GM12865 (cell line): ENCODE results near the gene CCL3.
"Not testable (repeated sequence)": the region's sequence is repeated elsewhere in the genome, so short reads cannot be mapped to it uniquely, and the experiment has no call there.

Experiments used
- DNase-seq: peaks from one replicate; pipeline ENCODE4 v3.0.0; 2010; ENCODE audit warnings: low read depth
- H3K4me3 ChIP-seq: 2 replicates; pipeline ENCODE4 v1.5.1; 2011; ENCODE audit warnings: mild to moderate bottlenecking, low read depth, low read length, control low read depth
- CTCF ChIP-seq: IDR thresholded peaks from 2 replicates; pipeline ENCODE4 v1.5.1; 2011; ENCODE audit warnings: low read length, control low read depth, low read depth, inconsistent platforms; ENCODE audit not compliant: insufficient read depth; ENCODE audit errors: missing control alignments

CCL3 gene

GRCh38 chr17:36124879-36125824 is 35.2 kb upstream of the CCL3 start:
- no peak overlapping the region for H3K4me3 ChIP-seq
- no peak for TF ChIP-seq CTCF
- no peak for DNase-seq

GRCh38 chr17:36123431-36123830 is 33.5 kb upstream of the CCL3 start:
- DNase-seq: no peak
- no peak overlapping the region for H3K4me3 ChIP-seq
- no peak for TF ChIP-seq CTCF

GRCh38 chr17:36121099-36121498 is 31.2 kb upstream of the CCL3 start:
- H3K4me3 ChIP-seq, DNase-seq: not testable (repeated sequence)

GRCh38 chr17:36120221-36120620 is 30.3 kb upstream of the CCL3 start:
- no peak for DNase-seq
- no peak overlapping the region for H3K4me3 ChIP-seq
- TF ChIP-seq CTCF: no peak

- no peak overlapping the region for H3K4me3 ChIP-seq
- TF ChIP-seq CTCF: no peak
- DNase-seq: no peak
Measured at GRCh38 chr17:36118477-36119353, 28.8 kb upstream of the CCL3 start.

GRCh38 chr17:36117505-36118382 is 27.8 kb upstream of the CCL3 start:
- DNase-seq: peak; percentile 52
- H3K4me3 ChIP-seq: no peak overlapping the region
- TF ChIP-seq CTCF: no peak

- H3K4me3 ChIP-seq, DNase-seq: not testable (repeated sequence)
Measured at GRCh38 chr17:36115649-36115977, 25.7 kb upstream of the CCL3 start.

- not testable (repeated sequence) for DNase-seq, H3K4me3 ChIP-seq
Measured at GRCh38 chr17:36114971-36115648, 25.2 kb upstream of the CCL3 start.

GRCh38 chr17:36113131-36113530 is 23.2 kb upstream of the CCL3 start:
- H3K4me3 ChIP-seq, DNase-seq: not testable (repeated sequence)
